HPDE6-E6E7 (cell line): ENCODE measurements around the gene DEPP1.
A peak's percentile ranks its signal among the peaks of the same experiment; 100 is the strongest.

ENCODE experiments used
- DNase-seq: peaks from one replicate; pipeline ENCODE4 v3.0.0; 2011; ENCODE audit warnings: missing footprints; ENCODE audit errors: extremely low spot score

Gene DEPP1

GRCh38 chr10:44933451-44934321 lies 44.9 kb downstream of the DEPP1 start:
- DNase-seq = no peak

GRCh38 chr10:44932517-44933450 lies 45.8 kb downstream of the DEPP1 start:
- peak; percentile 49 for DNase-seq

- no peak for DNase-seq
Observed at GRCh38 chr10:44931621-44932516, 46.7 kb downstream of the DEPP1 start.

- no peak for DNase-seq
Observed at GRCh38 chr10:44930904-44931620, 47.5 kb downstream of the DEPP1 start.

GRCh38 chr10:44929356-44930255 lies 49.0 kb downstream of the DEPP1 start:
- DNase-seq = no peak

- DNase-seq = no peak
Observed at GRCh38 chr10:44928462-44928861, 50.1 kb downstream of the DEPP1 start.

- no peak for DNase-seq
Observed at GRCh38 chr10:44927352-44927751, 51.3 kb downstream of the DEPP1 start.

GRCh38 chr10:44926751-44927351 lies 51.8 kb downstream of the DEPP1 start:
- no peak for DNase-seq
